Caco-2 (cell line): Measurements from ENCODE around the gene ATCAY. TPM values are rescaled to one million over a fixed set of nuclear protein-coding genes. Genes with fewer than 3 reads are reported as not detected.

ENCODE experiments used
- BruUV-seq: library from RNA; stranded (reverse); fragments of 400-500 nt; replicated peaks from 2 replicates; lab custom pipeline; 2021; lab: Mats Ljungman, UMichigan
- CTCF ChIA-PET: fragments of 300-600 bp; sonication (Branson Sonifier 250); formaldehyde crosslinking; loops from one replicate; lab custom pipeline; 2022; ENCODE audit warnings: antibody characterized with exemption; lab: Charles Lee
- POLR2A ChIA-PET: fragments of 300-600 bp; sonication (Branson Sonifier 250); formaldehyde crosslinking; loops from one replicate; lab custom pipeline; 2022; ENCODE audit warnings: antibody characterized with exemption; lab: Charles Lee
- DNase-seq, 2 experiments: peaks; one replicate each; pipeline versions ENCODE4 v3.0.0 to v3.0.0-alpha.2; 2020 to 2022
- H3K27me3 ChIP-seq: replicated peaks from 2 replicates; pipeline ENCODE4 v1.6.0; 2011; ENCODE audit warnings: low read length; ENCODE audit not compliant: control insufficient read depth, insufficient read depth
- H3K36me3 ChIP-seq: 2 replicates; pipeline ENCODE4 v1.5.1; 2011; ENCODE audit warnings: low read length; ENCODE audit not compliant: control insufficient read depth, insufficient read depth
- H3K4me1 ChIP-seq: fragments of 250-450 bp; sonication (Bioruptor Pico); 2 replicates; pipeline ENCODE4 v1.5.1; 2020; ENCODE audit warnings: mild to moderate bottlenecking
- H3K4me3 ChIP-seq: 2 replicates; pipeline ENCODE4 v1.5.1; 2011; ENCODE audit warnings: low read depth, mild to moderate bottlenecking, control low read depth, low read length
- H3K9me3 ChIP-seq: fragments of 250-450 bp; sonication (Bioruptor Pico); 2 replicates; pipeline ENCODE4 v1.5.1; 2020; ENCODE audit warnings: mild to moderate bottlenecking, moderate library complexity
- H3K27ac Mint-ChIP-seq: one replicate; pipeline ENCODE4 v1.8.0; 2022; ENCODE audit warnings: mixed read lengths; ENCODE audit not compliant: unreplicated experiment
- H3K27me3 Mint-ChIP-seq: one replicate; pipeline ENCODE4 v1.8.0; 2022; ENCODE audit warnings: mixed read lengths; ENCODE audit not compliant: insufficient read depth, unreplicated experiment
- H3K36me3 Mint-ChIP-seq: one replicate; pipeline ENCODE4 v1.8.0; 2022; ENCODE audit warnings: mild to moderate bottlenecking, mixed read lengths; ENCODE audit not compliant: insufficient read depth, unreplicated experiment
- H3K4me1 Mint-ChIP-seq: one replicate; pipeline ENCODE4 v1.8.0; 2022; ENCODE audit warnings: low read depth, mixed read lengths; ENCODE audit not compliant: unreplicated experiment
- H3K4me3 Mint-ChIP-seq: one replicate; pipeline ENCODE4 v1.8.0; 2022; ENCODE audit warnings: mild to moderate bottlenecking, moderate library complexity, mixed read lengths; ENCODE audit not compliant: unreplicated experiment
- H3K9me3 Mint-ChIP-seq: one replicate; pipeline ENCODE4 v1.8.0; 2022; ENCODE audit warnings: mixed read lengths; ENCODE audit not compliant: unreplicated experiment
- intact Hi-C: fragments of 100-400 bp; cut with micrococcal nuclease; formaldehyde crosslinking; loops from one replicate; pipeline ENCODE4 v1.10.0; 2022; ENCODE audit not compliant: unreplicated experiment
- total RNA-seq: library from RNA; stranded (reverse); gene quantifications from 2 replicates; pipeline ENCODE4 v1.2.3, GENCODE V29; 2022
- TF ChIP-seq, protein P1 (sequence below), 2 experiments: fragments of 200-600 bp in 1 of 2; IDR thresholded peaks; 1 replicate in 1 of 2; 2 replicates in 1 of 2; pipeline versions ENCODE4 v1.5.1 to v1.8.0; 2011 to 2022; ENCODE audit warnings: antibody characterized with exemption in 1 of 2, control low read depth in 1 of 2, inconsistent platforms in 1 of 2, low read depth in 1 of 2, low read length in 1 of 2, mild to moderate bottlenecking in 1 of 2, moderate library complexity in 1 of 2; ENCODE audit not compliant: insufficient read depth in 1 of 2, severe bottlenecking in 1 of 2, unreplicated experiment in 1 of 2

ATCAY gene
- total RNA-seq, 1 experiment from 2014 or later = not detected

GRCh38 chr19:3919793-3920192, 39.3 kb downstream of the ATCAY start:
- DNase-seq = no peak
- Mint-ChIP-seq H3K4me1 (no peaks in the 10 kb centered on the region), H3K9me3 (peaks cover 16% of the 10 kb centered on the region), H3K27ac (no peak overlapping the region), H3K27me3 (peaks cover 7% of the 10 kb centered on the region), H3K36me3 (no peaks in the 10 kb centered on the region), H3K4me3 (no peak overlapping the region)
- H3K36me3 ChIP-seq = no peaks in the 10 kb centered on the region
- TF ChIP-seq, protein P1, sequence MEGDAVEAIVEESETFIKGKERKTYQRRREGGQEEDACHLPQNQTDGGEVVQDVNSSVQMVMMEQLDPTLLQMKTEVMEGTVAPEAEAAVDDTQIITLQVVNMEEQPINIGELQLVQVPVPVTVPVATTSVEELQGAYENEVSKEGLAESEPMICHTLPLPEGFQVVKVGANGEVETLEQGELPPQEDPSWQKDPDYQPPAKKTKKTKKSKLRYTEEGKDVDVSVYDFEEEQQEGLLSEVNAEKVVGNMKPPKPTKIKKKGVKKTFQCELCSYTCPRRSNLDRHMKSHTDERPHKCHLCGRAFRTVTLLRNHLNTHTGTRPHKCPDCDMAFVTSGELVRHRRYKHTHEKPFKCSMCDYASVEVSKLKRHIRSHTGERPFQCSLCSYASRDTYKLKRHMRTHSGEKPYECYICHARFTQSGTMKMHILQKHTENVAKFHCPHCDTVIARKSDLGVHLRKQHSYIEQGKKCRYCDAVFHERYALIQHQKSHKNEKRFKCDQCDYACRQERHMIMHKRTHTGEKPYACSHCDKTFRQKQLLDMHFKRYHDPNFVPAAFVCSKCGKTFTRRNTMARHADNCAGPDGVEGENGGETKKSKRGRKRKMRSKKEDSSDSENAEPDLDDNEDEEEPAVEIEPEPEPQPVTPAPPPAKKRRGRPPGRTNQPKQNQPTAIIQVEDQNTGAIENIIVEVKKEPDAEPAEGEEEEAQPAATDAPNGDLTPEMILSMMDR (IDR thresholded peaks at IDR 0.05; ENCODE audit: insufficient read depth in 1 of 2, low read depth in 1 of 2, low read length in 1 of 2, severe bottlenecking in 1 of 2, unreplicated experiment in 1 of 2) = no peak
- H3K9me3 ChIP-seq = peaks cover 8% of the 10 kb centered on the region; the same call in 1 of the 2 replicates
- POLR2A ChIA-PET = no interaction called here
- BruUV-seq = no TSS peak
- CTCF ChIA-PET = no interaction called here
- intact Hi-C loops = no loop called here
- no peak overlapping the region for H3K4me3 ChIP-seq
- H3K4me1 ChIP-seq = no peaks in the 10 kb centered on the region
- no peaks in the 10 kb centered on the region for H3K27me3 ChIP-seq

- Histone ChIP-seq H3K4me3 (no peak overlapping the region), H3K36me3 (no peaks in the 10 kb centered on the region), H3K27me3 (no peaks in the 10 kb centered on the region), H3K4me1 (no peaks in the 10 kb centered on the region), H3K9me3 (peaks cover 8% of the 10 kb centered on the region; the same call in 1 of the 2 replicates)
- Mint-ChIP-seq H3K27ac (no peak overlapping the region), H3K27me3 (peaks cover 9% of the 10 kb centered on the region), H3K4me3 (no peak overlapping the region), H3K36me3 (no peaks in the 10 kb centered on the region), H3K9me3 (peaks cover 16% of the 10 kb centered on the region), H3K4me1 (no peaks in the 10 kb centered on the region)
- no TSS peak for BruUV-seq
- DNase-seq = no peak
- ChIA-PET CTCF (no interaction called here), POLR2A (no interaction called here)
- intact Hi-C loops = no loop called here
- TF ChIP-seq, protein P1 (IDR thresholded peaks at IDR 0.05; ENCODE audit: insufficient read depth in 1 of 2, low read depth in 1 of 2, low read length in 1 of 2, severe bottlenecking in 1 of 2, unreplicated experiment in 1 of 2) = no peak
Observed at GRCh38 chr19:3923096-3923758, 42.7 kb downstream of the ATCAY start.

DNA sequence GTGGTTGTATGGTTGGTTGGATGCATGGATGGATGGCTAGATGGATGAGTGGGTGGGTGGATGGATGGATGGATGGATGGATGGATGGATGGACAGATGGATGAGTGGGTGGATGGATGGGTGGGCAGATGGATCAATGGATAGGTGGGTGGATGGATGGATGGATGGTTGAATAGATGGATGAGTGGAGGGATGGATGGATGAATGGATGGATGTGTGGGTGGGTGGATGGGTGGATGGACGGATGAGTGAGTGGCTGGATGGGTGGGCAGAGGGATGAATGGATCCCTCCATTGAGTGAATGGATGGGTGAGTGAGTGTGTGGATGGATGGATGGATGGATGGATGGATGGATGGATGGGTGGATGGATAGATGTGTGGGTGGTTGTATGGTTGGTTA, 43.4 kb downstream of the ATCAY start:
- no peaks in the 10 kb centered on the region for H3K36me3 ChIP-seq
- no peak overlapping the region for H3K4me3 Mint-ChIP-seq
- no peak for DNase-seq
- peaks cover 16% of the 10 kb centered on the region for H3K9me3 Mint-ChIP-seq
- intact Hi-C loops = no loop called here
- CTCF ChIA-PET = no interaction called here
- H3K4me1 Mint-ChIP-seq = no peaks in the 10 kb centered on the region
- H3K4me3 ChIP-seq = no peak overlapping the region
- no peaks in the 10 kb centered on the region for H3K36me3 Mint-ChIP-seq
- POLR2A ChIA-PET = no interaction called here
- no TSS peak for BruUV-seq
- H3K4me1 ChIP-seq = no peaks in the 10 kb centered on the region
- peaks cover 8% of the 10 kb centered on the region; the same call in 1 of the 2 replicates for H3K9me3 ChIP-seq
- H3K27me3 ChIP-seq = no peaks in the 10 kb centered on the region
- no peak overlapping the region for H3K27ac Mint-ChIP-seq
- TF ChIP-seq, protein P1 (IDR thresholded peaks at IDR 0.05; ENCODE audit: insufficient read depth in 1 of 2, low read depth in 1 of 2, low read length in 1 of 2, severe bottlenecking in 1 of 2, unreplicated experiment in 1 of 2) = no peak
- peaks cover 9% of the 10 kb centered on the region for H3K27me3 Mint-ChIP-seq
